GM10266 (cell line): Measurements from ENCODE around the gene LPP.

Source experiments
- DNase-seq: peaks from one replicate; pipeline ENCODE4 v3.0.0; 2012; ENCODE audit errors: extremely low spot score
- TF ChIP-seq, protein P1 (sequence below): IDR thresholded peaks from 2 replicates; pipeline ENCODE4 v1.5.1; 2012; ENCODE audit warnings: mild to moderate bottlenecking, low read depth; ENCODE audit not compliant: control insufficient read depth, insufficient read depth; ENCODE audit errors: missing control alignments

Gene LPP

DNA sequence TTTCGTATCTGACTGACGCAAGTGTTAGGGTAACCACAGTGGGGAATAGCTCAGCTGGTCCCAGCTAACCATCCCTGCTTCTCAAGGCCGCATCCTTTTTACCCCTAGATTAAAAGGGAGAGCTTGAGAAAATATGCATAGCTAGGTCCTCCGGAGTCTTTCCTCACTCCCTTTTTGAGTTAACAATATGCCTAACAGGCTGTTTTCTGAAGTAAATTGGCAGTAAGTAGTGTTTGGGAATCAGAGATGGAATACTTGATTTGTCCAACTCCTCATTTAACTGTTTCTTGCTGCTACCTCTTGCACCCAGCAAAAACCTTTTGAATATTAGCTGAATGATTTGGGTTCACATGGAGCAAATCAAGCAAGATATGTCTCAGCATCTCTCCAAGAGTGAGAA lies 326.1 kb downstream of the LPP start:
- TF ChIP-seq, protein P1, sequence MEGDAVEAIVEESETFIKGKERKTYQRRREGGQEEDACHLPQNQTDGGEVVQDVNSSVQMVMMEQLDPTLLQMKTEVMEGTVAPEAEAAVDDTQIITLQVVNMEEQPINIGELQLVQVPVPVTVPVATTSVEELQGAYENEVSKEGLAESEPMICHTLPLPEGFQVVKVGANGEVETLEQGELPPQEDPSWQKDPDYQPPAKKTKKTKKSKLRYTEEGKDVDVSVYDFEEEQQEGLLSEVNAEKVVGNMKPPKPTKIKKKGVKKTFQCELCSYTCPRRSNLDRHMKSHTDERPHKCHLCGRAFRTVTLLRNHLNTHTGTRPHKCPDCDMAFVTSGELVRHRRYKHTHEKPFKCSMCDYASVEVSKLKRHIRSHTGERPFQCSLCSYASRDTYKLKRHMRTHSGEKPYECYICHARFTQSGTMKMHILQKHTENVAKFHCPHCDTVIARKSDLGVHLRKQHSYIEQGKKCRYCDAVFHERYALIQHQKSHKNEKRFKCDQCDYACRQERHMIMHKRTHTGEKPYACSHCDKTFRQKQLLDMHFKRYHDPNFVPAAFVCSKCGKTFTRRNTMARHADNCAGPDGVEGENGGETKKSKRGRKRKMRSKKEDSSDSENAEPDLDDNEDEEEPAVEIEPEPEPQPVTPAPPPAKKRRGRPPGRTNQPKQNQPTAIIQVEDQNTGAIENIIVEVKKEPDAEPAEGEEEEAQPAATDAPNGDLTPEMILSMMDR: no peak
- DNase-seq: no peak

DNA sequence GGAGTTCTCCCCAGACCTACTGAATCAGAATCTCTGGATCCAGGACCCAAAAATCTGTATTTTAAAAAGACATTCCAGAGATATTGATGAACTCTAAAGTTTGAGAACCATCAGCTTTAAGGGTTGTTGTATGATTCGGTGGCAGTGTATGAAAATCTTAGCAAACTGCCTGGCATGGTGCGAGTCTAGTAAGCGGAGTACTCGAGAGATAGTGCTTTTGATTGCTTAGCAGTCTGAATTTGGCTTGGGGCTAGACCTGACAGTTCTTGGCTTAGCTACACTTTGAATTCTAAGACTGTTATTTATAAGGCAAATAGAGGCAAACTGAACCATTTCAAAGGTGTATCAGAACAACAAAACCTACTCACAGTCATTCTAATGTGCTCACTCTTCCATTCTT lies 329.0 kb downstream of the LPP start:
- TF ChIP-seq, protein P1: no peak
- DNase-seq: no peak

GRCh38 chr3:188486126-188486525 lies 332.2 kb downstream of the LPP start:
- DNase-seq: no peak
- TF ChIP-seq, protein P1: no peak

DNA sequence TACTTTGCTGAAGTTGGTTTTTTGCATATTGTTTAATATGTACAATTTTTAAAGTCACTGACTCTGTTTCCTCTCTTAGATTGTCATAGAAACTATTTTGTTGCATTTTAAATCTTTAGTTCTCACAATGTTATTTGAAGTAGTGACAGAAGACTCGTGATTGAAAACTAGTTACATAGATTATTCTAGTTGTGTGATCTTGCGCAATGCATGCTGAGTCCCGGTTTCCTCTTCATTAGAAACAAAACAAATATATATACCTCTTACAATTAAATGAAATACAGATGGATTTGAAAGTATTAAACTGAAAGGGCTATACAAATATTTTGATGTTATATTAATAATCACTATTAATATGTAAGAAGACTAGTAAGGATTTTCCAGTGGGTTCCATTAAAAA lies 333.0 kb downstream of the LPP start:
- DNase-seq: no peak
- TF ChIP-seq, protein P1: no peak

GRCh38 chr3:188487652-188488051 lies 333.7 kb downstream of the LPP start:
- TF ChIP-seq, protein P1: no peak
- DNase-seq: no peak

DNA sequence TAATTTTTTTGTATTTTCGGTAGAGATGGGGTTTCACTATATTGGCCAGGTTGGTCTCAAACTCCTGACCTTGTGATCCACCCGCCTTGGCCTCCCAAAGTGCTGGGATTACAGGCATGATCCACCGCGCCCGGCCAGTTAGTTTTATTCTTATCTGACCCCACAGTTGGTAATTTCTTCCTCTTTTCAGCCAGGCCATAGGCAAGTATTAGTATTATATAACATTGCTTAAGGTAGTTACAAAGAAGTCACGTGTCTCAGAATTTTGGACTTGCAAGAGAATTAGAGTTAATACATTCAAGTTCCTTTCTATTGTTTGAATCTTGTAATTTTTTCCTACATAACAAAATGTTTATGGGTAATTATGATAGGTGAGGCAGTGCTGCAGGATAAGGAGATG lies 334.8 kb downstream of the LPP start:
- no peak for DNase-seq
- TF ChIP-seq, protein P1: no peak

- DNase-seq: no peak
- TF ChIP-seq, protein P1: no peak
These were observed 335.9 kb downstream of the LPP start for GRCh38 chr3:188489639-188490405.
